ENCODE results near the gene CCDC63. TPM values are rescaled to one million over a fixed set of nuclear protein-coding genes. Genes with fewer than 3 reads are reported as not detected.

CCDC63 gene
- total and polyA plus RNA-seq, 2 of the 13 experiments (the other 11 are each of a cell fraction or from before 2014, with no cell fraction given), result not detected

DNA sequence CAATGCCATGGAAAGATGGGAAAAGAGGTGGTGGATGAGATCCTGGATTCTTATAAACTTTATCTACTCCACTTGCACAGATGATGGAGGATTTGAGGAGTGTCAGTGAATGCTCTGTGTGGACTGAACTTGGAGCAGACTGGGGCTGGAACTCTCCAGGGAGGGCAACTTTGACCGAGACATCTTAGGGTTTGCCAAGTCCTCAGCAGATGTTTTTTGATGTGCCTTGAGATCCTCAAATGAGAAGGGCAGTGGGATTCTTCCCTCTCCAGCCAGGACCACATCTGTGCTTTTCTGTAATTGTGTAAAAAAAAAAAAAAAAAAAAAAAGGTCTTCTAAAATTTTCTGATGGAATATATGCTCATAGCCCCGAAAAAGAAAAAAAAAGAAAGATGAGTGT lies 96.6 kb downstream of the CCDC63 start:
- in situ Hi-C loops (cut with HindIII; ENCODE audit: extremely low pct_ligation_motif_present, low pct_unique_long_range_greater_than_20kb), result no loop called here
- Histone ChIP-seq H3K9ac (ENCODE audit: insufficient read depth, low read depth, low read length) (no peak overlapping the region), H3K27me3 (ENCODE audit: control insufficient read depth in 1 of 2, insufficient read depth in 2 of 2, low read length in 2 of 2) (no peaks in the 10 kb centered on the region; a peak in 3 of 5 replicates), H3K4me2 (ENCODE audit: low read depth, low read length) (no peak overlapping the region), H3K4me1 (ENCODE audit: insufficient read depth, low read length) (no peaks in the 10 kb centered on the region), H2AFZ (ENCODE audit: low read length) (no peak overlapping the region), H3K79me2 (ENCODE audit: insufficient read depth, low read length) (no peaks in the 10 kb centered on the region), H3K36me3 (replicated peaks in 1 of 2; ENCODE audit: control insufficient read depth in 1 of 2, insufficient read depth in 2 of 2, low read length in 2 of 2) (no peaks in the 10 kb centered on the region), H3K9me3 (ENCODE audit: low read length) (0 out of 2 replicates have a peak, but pooled peaks cover 9% of the 10 kb centered on the region), H4K20me1 (ENCODE audit: insufficient read depth, low read length) (no peaks in the 10 kb centered on the region), H3K27ac (ENCODE audit: extremely low read length, insufficient read depth, low read length) (no peak overlapping the region), H3K4me3 (replicated peaks in 1 of 3; ENCODE audit: insufficient read depth in 1 of 3, low read depth in 2 of 3, low read length in 3 of 3) (no peak overlapping the region)
- ChIA-PET POLR2A (no interaction called here), CTCF (ENCODE audit: low intra/inter-chr PET ratio, low total read pairs) (no interaction called here)
- FAIRE-seq (no peak), DNase-seq (ENCODE audit: low spot score) (no peak), ATAC-seq (no peak)
- no TSS peak for BruUV-seq (replicated peaks)
- TF ChIP-seq NKX3-1 (CRISPR knock-in tag; IDR thresholded peaks at IDR 0.05) (no peak), ZNF768 (CRISPR knock-in tag; IDR thresholded peaks at IDR 0.05) (no peak), ZNF557 (CRISPR knock-in tag; IDR thresholded peaks at IDR 0.05) (no peak), IKZF4 (CRISPR knock-in tag; IDR thresholded peaks at IDR 0.05; ENCODE audit: borderline replicate concordance, low read depth, not compliant biosample characterization) (no peak), SKI (IDR thresholded peaks at IDR 0.05; ENCODE audit: partially characterized antibody) (no peak), HES4 (CRISPR knock-in tag; IDR thresholded peaks at IDR 0.05; ENCODE audit: borderline replicate concordance) (no peak), ZNF33A (CRISPR knock-in tag; IDR thresholded peaks at IDR 0.05; ENCODE audit: borderline replicate concordance) (no peak), CBX5 (CRISPR knock-in tag; IDR thresholded peaks at IDR 0.05; ENCODE audit: borderline replicate concordance) (no peak), FOXA3 (CRISPR knock-in tag; IDR thresholded peaks at IDR 0.05) (no peak)
- TF ChIP-seq, protein P1, sequence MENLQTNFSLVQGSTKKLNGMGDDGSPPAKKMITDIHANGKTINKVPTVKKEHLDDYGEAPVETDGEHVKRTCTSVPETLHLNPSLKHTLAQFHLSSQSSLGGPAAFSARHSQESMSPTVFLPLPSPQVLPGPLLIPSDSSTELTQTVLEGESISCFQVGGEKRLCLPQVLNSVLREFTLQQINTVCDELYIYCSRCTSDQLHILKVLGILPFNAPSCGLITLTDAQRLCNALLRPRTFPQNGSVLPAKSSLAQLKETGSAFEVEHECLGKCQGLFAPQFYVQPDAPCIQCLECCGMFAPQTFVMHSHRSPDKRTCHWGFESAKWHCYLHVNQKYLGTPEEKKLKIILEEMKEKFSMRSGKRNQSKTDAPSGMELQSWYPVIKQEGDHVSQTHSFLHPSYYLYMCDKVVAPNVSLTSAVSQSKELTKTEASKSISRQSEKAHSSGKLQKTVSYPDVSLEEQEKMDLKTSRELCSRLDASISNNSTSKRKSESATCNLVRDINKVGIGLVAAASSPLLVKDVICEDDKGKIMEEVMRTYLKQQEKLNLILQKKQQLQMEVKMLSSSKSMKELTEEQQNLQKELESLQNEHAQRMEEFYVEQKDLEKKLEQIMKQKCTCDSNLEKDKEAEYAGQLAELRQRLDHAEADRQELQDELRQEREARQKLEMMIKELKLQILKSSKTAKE (CRISPR knock-in tag; IDR thresholded peaks at IDR 0.05; ENCODE audit: borderline replicate concordance), result no peak
- TF ChIP-seq, protein P2, sequence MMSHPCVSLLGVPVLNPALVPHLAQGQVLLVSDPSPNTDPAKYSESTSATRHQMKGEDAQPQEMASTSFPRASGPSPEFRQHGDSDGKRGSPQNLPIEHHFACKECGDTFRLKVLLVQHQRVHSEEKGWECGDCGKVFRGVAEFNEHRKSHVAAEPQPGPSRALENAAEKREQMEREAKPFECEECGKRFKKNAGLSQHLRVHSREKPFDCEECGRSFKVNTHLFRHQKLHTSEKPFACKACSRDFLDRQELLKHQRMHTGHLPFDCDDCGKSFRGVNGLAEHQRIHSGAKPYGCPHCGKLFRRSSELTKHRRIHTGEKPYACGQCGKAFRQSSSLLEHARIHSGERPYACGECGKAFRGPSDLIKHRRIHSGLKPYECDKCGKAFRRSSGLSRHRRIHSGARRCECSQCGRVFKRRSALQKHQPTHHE (CRISPR knock-in tag; IDR thresholded peaks at IDR 0.05; ENCODE audit: borderline replicate concordance), result no peak
- TF ChIP-seq, protein P3, sequence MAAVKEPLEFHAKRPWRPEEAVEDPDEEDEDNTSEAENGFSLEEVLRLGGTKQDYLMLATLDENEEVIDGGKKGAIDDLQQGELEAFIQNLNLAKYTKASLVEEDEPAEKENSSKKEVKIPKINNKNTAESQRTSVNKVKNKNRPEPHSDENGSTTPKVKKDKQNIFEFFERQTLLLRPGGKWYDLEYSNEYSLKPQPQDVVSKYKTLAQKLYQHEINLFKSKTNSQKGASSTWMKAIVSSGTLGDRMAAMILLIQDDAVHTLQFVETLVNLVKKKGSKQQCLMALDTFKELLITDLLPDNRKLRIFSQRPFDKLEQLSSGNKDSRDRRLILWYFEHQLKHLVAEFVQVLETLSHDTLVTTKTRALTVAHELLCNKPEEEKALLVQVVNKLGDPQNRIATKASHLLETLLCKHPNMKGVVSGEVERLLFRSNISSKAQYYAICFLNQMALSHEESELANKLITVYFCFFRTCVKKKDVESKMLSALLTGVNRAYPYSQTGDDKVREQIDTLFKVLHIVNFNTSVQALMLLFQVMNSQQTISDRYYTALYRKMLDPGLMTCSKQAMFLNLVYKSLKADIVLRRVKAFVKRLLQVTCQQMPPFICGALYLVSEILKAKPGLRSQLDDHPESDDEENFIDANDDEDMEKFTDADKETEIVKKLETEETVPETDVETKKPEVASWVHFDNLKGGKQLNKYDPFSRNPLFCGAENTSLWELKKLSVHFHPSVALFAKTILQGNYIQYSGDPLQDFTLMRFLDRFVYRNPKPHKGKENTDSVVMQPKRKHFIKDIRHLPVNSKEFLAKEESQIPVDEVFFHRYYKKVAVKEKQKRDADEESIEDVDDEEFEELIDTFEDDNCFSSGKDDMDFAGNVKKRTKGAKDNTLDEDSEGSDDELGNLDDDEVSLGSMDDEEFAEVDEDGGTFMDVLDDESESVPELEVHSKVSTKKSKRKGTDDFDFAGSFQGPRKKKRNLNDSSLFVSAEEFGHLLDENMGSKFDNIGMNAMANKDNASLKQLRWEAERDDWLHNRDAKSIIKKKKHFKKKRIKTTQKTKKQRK (IDR thresholded peaks at IDR 0.05; ENCODE audit: low read length), result no peak
- TF ChIP-seq, protein P4, sequence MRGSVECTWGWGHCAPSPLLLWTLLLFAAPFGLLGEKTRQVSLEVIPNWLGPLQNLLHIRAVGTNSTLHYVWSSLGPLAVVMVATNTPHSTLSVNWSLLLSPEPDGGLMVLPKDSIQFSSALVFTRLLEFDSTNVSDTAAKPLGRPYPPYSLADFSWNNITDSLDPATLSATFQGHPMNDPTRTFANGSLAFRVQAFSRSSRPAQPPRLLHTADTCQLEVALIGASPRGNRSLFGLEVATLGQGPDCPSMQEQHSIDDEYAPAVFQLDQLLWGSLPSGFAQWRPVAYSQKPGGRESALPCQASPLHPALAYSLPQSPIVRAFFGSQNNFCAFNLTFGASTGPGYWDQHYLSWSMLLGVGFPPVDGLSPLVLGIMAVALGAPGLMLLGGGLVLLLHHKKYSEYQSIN (CRISPR knock-in tag; IDR thresholded peaks at IDR 0.05; ENCODE audit: borderline replicate concordance), result no peak
- 0% methylated on average over 2 of the region's 2 CpGs for WGBS (ENCODE audit: low lambda C conversion rate)
- intact Hi-C loops (cut with micrococcal nuclease; ENCODE audit: unreplicated experiment), result no loop called here

All from HepG2 (cell line).